K562 (cell line): Measurements from ENCODE around the gene RBM18. TPM values are rescaled to one million over a fixed set of nuclear protein-coding genes. Genes with fewer than 3 reads are reported as not detected.
A peak's percentile ranks its signal among the peaks of the same experiment; 100 is the strongest.

Experiments
- ATAC-seq: fragments of 200-7000 bp; cut with Tn5 transposase; 3 replicates; pipeline ENCODE4 v1.9.1; 2020; ENCODE audit warnings: moderate library complexity
- BruUV-seq: library from RNA; stranded (reverse); fragments of 400-500 nt; replicated peaks from 2 replicates; lab custom pipeline; 2021; lab: Mats Ljungman, UMichigan
- CTCF ChIA-PET: fragments of 300-600 bp; formaldehyde crosslinking; extraction: SDS; loops from one replicate; lab custom pipeline; 2021; ENCODE audit warnings: low intra/inter-chr PET ratio; lab: Yijun Ruan, JAX
- POLR2A ChIA-PET: fragments of 300-600, 350-650 bp; sonication (Branson Sonifier 250); formaldehyde crosslinking; extraction: SDS; loops from one replicate; lab custom pipeline; 2021; ENCODE audit warnings: antibody characterized with exemption, inconsistent platforms; lab: Yijun Ruan, JAX
- DNase-seq, 4 experiments: peaks; one replicate each; pipeline versions ENCODE4 v3.0.0 to v3.0.0-alpha.2; 2011 to 2018; ENCODE audit warnings: low spot score in 3 of 4, mixed read lengths in 3 of 4; ENCODE audit errors: extremely low read depth in 1 of 4
- FAIRE-seq: peaks from 2 replicates; lab custom pipeline; 2011; peaks lifted over from hg19 to GRCh38; lab: Jason Lieb, UNC
- H2AFZ ChIP-seq: 2 replicates; pipeline ENCODE4 v1.6.0; 2011; ENCODE audit warnings: low read depth, low read length, control low read depth, inconsistent platforms
- H3K27ac ChIP-seq: fragments of 200-600 bp; 3 replicates; pipeline ENCODE4 v1.8.0; 2011; ENCODE audit warnings: low read depth, mild to moderate bottlenecking, control low read depth, inconsistent platforms, low read length, moderate library complexity, mixed read lengths; ENCODE audit errors: extremely low read depth
- H3K27me3 ChIP-seq, 2 experiments: fragments of 300-600 bp in 1 of 2; 2 replicates in 1 of 2; 3 replicates in 1 of 2; pipeline versions ENCODE4 v1.6.0 to v1.8.0; 2011; ENCODE audit warnings: inconsistent platforms in 2 of 2, low read length in 2 of 2, mild to moderate bottlenecking in 1 of 2, mixed read lengths in 1 of 2, moderate library complexity in 1 of 2; ENCODE audit not compliant: control insufficient read depth in 2 of 2, insufficient read depth in 2 of 2
- H3K36me3 ChIP-seq: fragments of 300-600 bp; 3 replicates; pipeline ENCODE4 v1.8.0; 2011; ENCODE audit warnings: mild to moderate bottlenecking, low read length, inconsistent platforms; ENCODE audit not compliant: control insufficient read depth, insufficient read depth
- H3K4me1 ChIP-seq, 2 experiments: fragments of 200-600 bp in 1 of 2; replicated peaks in 1 of 2; 2 replicates in 1 of 2; 3 replicates in 1 of 2; pipeline versions ENCODE4 v1.5.1 to v1.8.0; 2011; ENCODE audit warnings: inconsistent platforms in 2 of 2, low read length in 2 of 2, mild to moderate bottlenecking in 1 of 2, mixed read lengths in 1 of 2, moderate library complexity in 1 of 2; ENCODE audit not compliant: control insufficient read depth in 2 of 2, insufficient read depth in 2 of 2
- H3K4me2 ChIP-seq: 2 replicates; pipeline ENCODE4 v1.6.1; 2011; ENCODE audit warnings: low read length, control low read depth, inconsistent platforms, mixed read lengths; ENCODE audit not compliant: insufficient read depth
- H3K4me3 ChIP-seq: fragments of 200-600 bp; sonication (generic), shearing (Covaris generic); 2 replicates; pipeline ENCODE4 v1.5.1; 2016; ENCODE audit warnings: control low read depth, inconsistent platforms
- H3K79me2 ChIP-seq: fragments of 200-600 bp; 3 replicates; pipeline ENCODE4 v1.8.0; 2011; ENCODE audit warnings: low read length, inconsistent platforms; ENCODE audit not compliant: control insufficient read depth, insufficient read depth
- H3K9ac ChIP-seq, 2 experiments: 2 replicates each; pipeline versions ENCODE4 v1.6.0 to v1.6.1; 2011; ENCODE audit warnings: low read depth in 2 of 2, low read length in 2 of 2, control low read depth in 1 of 2, inconsistent platforms in 1 of 2, mild to moderate bottlenecking in 1 of 2, mixed read lengths in 1 of 2; ENCODE audit not compliant: insufficient read depth in 1 of 2
- H3K9me1 ChIP-seq: one replicate; pipeline ENCODE4 v1.6.0; 2011; ENCODE audit warnings: inconsistent platforms, mild to moderate bottlenecking, low read length, moderate library complexity; ENCODE audit not compliant: control insufficient read depth, insufficient read depth
- H3K9me3 ChIP-seq: replicated peaks from 2 replicates; pipeline ENCODE4 v1.5.1; 2011; ENCODE audit warnings: low read depth, low read length, inconsistent platforms; ENCODE audit not compliant: control insufficient read depth, insufficient read depth
- H4K20me1 ChIP-seq: replicated peaks from 2 replicates; pipeline ENCODE4 v1.6.1; 2011; ENCODE audit warnings: low read length, inconsistent platforms, mixed read lengths; ENCODE audit not compliant: control insufficient read depth, insufficient read depth
- ARID1B ChIP-seq: fragments of 450-650 bp; IDR thresholded peaks from 2 replicates; pipeline ENCODE4 v1.6.1; 2016; ENCODE audit warnings: antibody characterized with exemption, mild to moderate bottlenecking, inconsistent platforms
- ATF6 ChIP-seq: sonication (generic); formaldehyde crosslinking; IDR thresholded peaks from 2 replicates; pipeline ENCODE4 v1.4.0; 2020; ENCODE audit warnings: mild to moderate bottlenecking, missing genetic modification reagents
- CREB1 ChIP-seq, 2 experiments: sonication (generic) in 1 of 2; formaldehyde crosslinking in 1 of 2; IDR thresholded peaks; 2 replicates each; pipeline versions ENCODE4 v1.6.1 to v1.8.0; 2012 to 2022; ENCODE audit warnings: inconsistent platforms in 1 of 2, mild to moderate bottlenecking in 1 of 2, missing genetic modification reagents in 1 of 2, moderate library complexity in 1 of 2
- DMBX1 ChIP-seq: fragments of 250-450 bp; sonication (Bioruptor Pico); IDR thresholded peaks from 2 replicates; pipeline ENCODE4 v1.8.0; 2022; ENCODE audit warnings: inconsistent platforms, mild to moderate bottlenecking, moderate library complexity, borderline replicate concordance
- HEY1 ChIP-seq: fragments of 250-450 bp; sonication (Bioruptor Pico); IDR thresholded peaks from 2 replicates; pipeline ENCODE4 v1.5.0; 2020; ENCODE audit warnings: mild to moderate bottlenecking, moderate library complexity, borderline replicate concordance
- KLF13 ChIP-seq: fragments of 450-650 bp; IDR thresholded peaks from 2 replicates; pipeline ENCODE4 v1.6.1; 2016; ENCODE audit warnings: missing genetic modification characterization, low read depth, mild to moderate bottlenecking, missing compliant biosample characterization, moderate library complexity, borderline replicate concordance
- NCOA1 ChIP-seq: fragments of 450-650 bp; IDR thresholded peaks from 2 replicates; pipeline ENCODE4 v1.6.1; 2016; ENCODE audit warnings: low read depth
- NFXL1 ChIP-seq: fragments of 450-650 bp; formaldehyde crosslinking; IDR thresholded peaks from 2 replicates; pipeline ENCODE4 v1.4.0; 2021; ENCODE audit warnings: mild to moderate bottlenecking
- NONO ChIP-seq, 2 experiments: fragments of 200-400 bp in 1 of 2; fragments of 450-650 bp in 1 of 2; formaldehyde crosslinking in 1 of 2; IDR thresholded peaks; 2 replicates each; pipeline ENCODE4 v1.6.1; 2017; ENCODE audit warnings: low read depth in 2 of 2, mild to moderate bottlenecking in 2 of 2, moderate library complexity in 2 of 2, low read length in 1 of 2
- PHB ChIP-seq: fragments of 250-450 bp; sonication (Bioruptor Pico); IDR thresholded peaks from 2 replicates; pipeline ENCODE4 v1.5.0; 2021
- RHOXF2B ChIP-seq: fragments of 250-450 bp; sonication (Bioruptor Pico); conservative IDR thresholded peaks from 2 replicates; pipeline ENCODE4 v1.5.1; 2021
- SAP30 ChIP-seq: fragments of 200-600 bp; sonication (generic); IDR thresholded peaks from 2 replicates; pipeline ENCODE4 v1.6.1; 2012; ENCODE audit warnings: borderline replicate concordance, low read depth, mild to moderate bottlenecking, moderate library complexity, low read length, control low read depth, inconsistent platforms; ENCODE audit not compliant: insufficient read depth, poor library complexity, severe bottlenecking
- SIN3B ChIP-seq: fragments of 450-650 bp; IDR thresholded peaks from 2 replicates; pipeline ENCODE4 v1.6.1; 2017; ENCODE audit warnings: low read depth, mild to moderate bottlenecking, moderate library complexity
- WGBS: fragments of 100-300 bp; shearing (Covaris generic); methylation state at CpG from one replicate; pipeline ENCODE4 v1.1.6; 2016; ENCODE audit warnings: low coverage, mixed read lengths; ENCODE audit not compliant: insufficient coverage; ENCODE audit errors: missing lambda C conversion rate; 5-methylcytosine and 5-hydroxymethylcytosine counted together
- in situ Hi-C: fragments of 300-500 bp; cut with MboI; formaldehyde crosslinking; loops from 4 replicates; pipeline ENCODE4 v1.15.0; 2018; ENCODE audit warnings: inconsistent platforms, mixed read lengths
- intact Hi-C: fragments of 100-400 bp; cut with micrococcal nuclease; formaldehyde crosslinking; loops from 2 replicates; pipeline ENCODE4 v1.14.2; 2022
- polyA plus RNA-seq, 8 experiments: library from polyadenylated mRNA; depleted of rRNA in 4 of 8; stranded (reverse) in 5 of 8; unstranded in 3 of 8; fragments of >200 nt; fragmentation: Nextera tagmentation in 2 of 8; fragmentation: Illumina TruSeq in 1 of 8; extraction: Ambion mirVana in 2 of 8; extraction: Trizol in 1 of 8; gene quantifications; 2 replicates each; pipeline versions ENCODE4 v1.2.1 to v1.2.3, GENCODE V29; 2011 to 2014; ENCODE audit warnings: inconsistent platforms in 1 of 8, missing spikeins in 1 of 8
- total RNA-seq, 7 experiments: library from RNA; depleted of rRNA in 6 of 7; stranded (reverse); fragments of >200 nt in 6 of 7; fragmentation: Illumina TruSeq in 2 of 7; extraction: Trizol in 2 of 7; gene quantifications; 2 replicates each; pipeline versions ENCODE4 v1.2.1 to v1.2.3, GENCODE V29; 2011 to 2021; ENCODE audit warnings: low replicate concordance in 1 of 7
- TF ChIP-seq, protein P1 (sequence below): fragments of 250-450 bp; sonication (Bioruptor Pico); IDR thresholded peaks from 2 replicates; pipeline ENCODE4 v1.4.0; 2020
- TF ChIP-seq, protein P2 (sequence below): IDR thresholded peaks from 2 replicates; pipeline ENCODE4 v1.6.1; 2012; ENCODE audit warnings: low read depth, low read length, improper control_type of control experiment, borderline replicate concordance

Gene RBM18
- total and polyA plus RNA-seq, 9 of the 15 experiments (the other 6 are each of a cell fraction or from before 2014, with no cell fraction given), result 7.9 to 86.3 (median 34.0) TPM

- POLR2A ChIA-PET, result interaction anchor here (0.6 to 1.2 kb wide), 5 partner anchors 8 to 50 kb away, joined by 3 to 4 read pairs (median 3); no protein-coding TSS in a partner anchor
- intact Hi-C loops, result loop anchor here (2.0 to 5.0 kb wide), 2 partner anchors 51 to 56 kb away; partner anchors contain the start of genes MORN5, MRRF, NDUFA8 and RBM18
- TF ChIP-seq KLF13 (tag) (no peak), NFXL1 (CRISPR knock-in tag) (no peak), NONO (IDR thresholded peaks at IDR 0.05; ENCODE audit: low read depth in 2 of 2, low read length in 1 of 2) (0 out of 4 replicates have a peak, but pooled peaks of 1 of the 2 experiments have one; percentile 14), PHB (CRISPR knock-in tag) (no peak), HEY1 (no peak), SAP30 (peak; percentile 56), CREB1 (IDR thresholded peaks at IDR 0.05) (peak; percentile 86), CREB1 (CRISPR knock-in tag; IDR thresholded peaks at IDR 0.05) (peak; percentile 79; the same call in 1 of the 2 replicates), ATF6 (CRISPR knock-in tag) (peak; percentile 69; the same call in 1 of the 2 replicates), ARID1B (no peak), DMBX1 (CRISPR knock-in tag) (peak; percentile 52; the same call in 1 of the 2 replicates), RHOXF2B (CRISPR knock-in tag) (no peak), NCOA1 (no peak), SIN3B (no peak)
- TF ChIP-seq, protein P1, sequence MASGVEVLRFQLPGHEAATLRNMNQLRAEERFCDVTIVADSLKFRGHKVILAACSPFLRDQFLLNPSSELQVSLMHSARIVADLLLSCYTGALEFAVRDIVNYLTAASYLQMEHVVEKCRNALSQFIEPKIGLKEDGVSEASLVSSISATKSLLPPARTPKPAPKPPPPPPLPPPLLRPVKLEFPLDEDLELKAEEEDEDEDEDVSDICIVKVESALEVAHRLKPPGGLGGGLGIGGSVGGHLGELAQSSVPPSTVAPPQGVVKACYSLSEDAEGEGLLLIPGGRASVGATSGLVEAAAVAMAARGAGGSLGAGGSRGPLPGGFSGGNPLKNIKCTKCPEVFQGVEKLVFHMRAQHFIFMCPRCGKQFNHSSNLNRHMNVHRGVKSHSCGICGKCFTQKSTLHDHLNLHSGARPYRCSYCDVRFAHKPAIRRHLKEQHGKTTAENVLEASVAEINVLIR (CRISPR knock-in tag), result 0 out of 2 replicates have a peak, but pooled peaks have one; percentile 9
- TF ChIP-seq, protein P2, sequence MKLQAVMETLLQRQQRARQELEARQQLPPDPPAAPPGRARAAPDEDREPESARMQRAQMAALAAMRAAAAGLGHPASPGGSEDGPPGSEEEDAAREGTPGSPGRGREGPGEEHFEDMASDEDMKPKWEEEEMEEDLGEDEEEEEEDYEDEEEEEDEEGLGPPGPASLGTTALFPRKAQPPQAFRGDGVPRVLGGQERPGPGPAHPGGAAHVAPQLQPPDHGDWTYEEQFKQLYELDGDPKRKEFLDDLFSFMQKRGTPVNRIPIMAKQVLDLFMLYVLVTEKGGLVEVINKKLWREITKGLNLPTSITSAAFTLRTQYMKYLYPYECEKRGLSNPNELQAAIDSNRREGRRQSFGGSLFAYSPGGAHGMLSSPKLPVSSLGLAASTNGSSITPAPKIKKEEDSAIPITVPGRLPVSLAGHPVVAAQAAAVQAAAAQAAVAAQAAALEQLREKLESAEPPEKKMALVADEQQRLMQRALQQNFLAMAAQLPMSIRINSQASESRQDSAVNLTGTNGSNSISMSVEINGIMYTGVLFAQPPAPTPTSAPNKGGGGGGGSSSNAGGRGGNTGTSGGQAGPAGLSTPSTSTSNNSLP, result no peak
These were observed 50.8 kb downstream of the RBM18 start for GRCh38 chr9:122213589-122214413.

More at GRCh38 chr9:122213589-122214413, 50.8 kb downstream of the RBM18 start:
- peak overlapping the region; percentile 58 for H3K4me3 ChIP-seq
- H3K4me1 ChIP-seq, result peaks cover 23 to 31% of the 10 kb centered on the region in 2 experiments; a peak in 4 of 5 replicates
- H3K9me3 ChIP-seq, result no peaks in the 10 kb centered on the region
- CTCF ChIA-PET, result no interaction called here
- FAIRE-seq (peak; percentile 72), DNase-seq (peak; percentile 96 to 100 (median 99)), ATAC-seq (peak; percentile 98)
- no peaks in the 10 kb centered on the region for H4K20me1 ChIP-seq
- H2AFZ ChIP-seq, result peak overlapping the region; percentile 98
- H3K9me1 ChIP-seq, result no peaks in the 10 kb centered on the region
- H3K27me3 ChIP-seq, result no peaks in the 10 kb centered on the region
- WGBS, result under 1% methylated on average over 44 of the region's 93 CpGs
- no TSS peak for BruUV-seq
- peak overlapping the region; percentile 90 for H3K4me2 ChIP-seq
- peak overlapping the region; percentile 64 to 95 for H3K9ac ChIP-seq
- H3K36me3 ChIP-seq, result peaks cover 26% of the 10 kb centered on the region; the same call in 1 of the 3 replicates
- H3K79me2 ChIP-seq, result peaks cover 27% of the 10 kb centered on the region
- in situ Hi-C loops, result no loop called here
- H3K27ac ChIP-seq, result peak overlapping the region; percentile 76
